Ishikawa (cell line): ENCODE results near the gene THEM5.

ENCODE experiments used
- CREB1 ChIP-seq: IDR thresholded peaks from 2 replicates; pipeline ENCODE4 v1.6.1; 2012; ENCODE audit warnings: low read depth
- EGR1 ChIP-seq: IDR thresholded peaks from 2 replicates; pipeline ENCODE4 v1.6.1; 2012
- MAX ChIP-seq: IDR thresholded peaks from 2 replicates; pipeline ENCODE4 v1.6.1; 2012
- NFIC ChIP-seq: IDR thresholded peaks from 2 replicates; pipeline ENCODE4 v1.6.1; 2012
- TAF1 ChIP-seq: IDR thresholded peaks from 2 replicates; pipeline ENCODE4 v1.6.1; 2012; ENCODE audit warnings: low read depth, mild to moderate bottlenecking
- TCF12 ChIP-seq: IDR thresholded peaks from 2 replicates; pipeline ENCODE4 v1.6.1; 2012; ENCODE audit warnings: low read depth
- TEAD4 ChIP-seq: IDR thresholded peaks from 2 replicates; pipeline ENCODE4 v1.6.1; 2012
- YY1 ChIP-seq: IDR thresholded peaks from 2 replicates; pipeline ENCODE4 v1.6.1; 2012; ENCODE audit warnings: low read depth

- TF ChIP-seq TAF1 (no peak), MAX (no peak), NFIC (no peak), TCF12 (no peak), YY1 (no peak), CREB1 (no peak), TEAD4 (no peak), EGR1 (no peak)
Measured at GRCh38 chr1:151814426-151814825, 39.1 kb downstream of the THEM5 start.
